HEK293 (cell line): Measurements from ENCODE around the gene SP2.

Source experiments
- HOXA7 ChIP-seq: sonication (generic); formaldehyde crosslinking; IDR thresholded peaks from 2 replicates; pipeline ENCODE4 v1.8.1; 2022; ENCODE audit warnings: missing genetic modification reagents, borderline replicate concordance
- HOXC10 ChIP-seq: sonication (generic); formaldehyde crosslinking; IDR thresholded peaks from 2 replicates; pipeline ENCODE4 v1.8.1; 2023; ENCODE audit warnings: mild to moderate bottlenecking, missing genetic modification reagents
- KLF8 ChIP-seq: fragments of 450-650 bp; formaldehyde crosslinking; IDR thresholded peaks from 2 replicates; pipeline ENCODE4 v1.5.1; 2016; ENCODE audit warnings: missing biosample characterization, missing genetic modification characterization
- MEIS1 ChIP-seq: sonication (generic); formaldehyde crosslinking; IDR thresholded peaks from 2 replicates; pipeline ENCODE4 v1.8.1; 2022; ENCODE audit warnings: missing genetic modification reagents, mild to moderate bottlenecking, borderline replicate concordance
- MYNN ChIP-seq: fragments of 450-650 bp; formaldehyde crosslinking; IDR thresholded peaks from 2 replicates; pipeline ENCODE4 v1.5.1; 2016; ENCODE audit warnings: missing biosample characterization, missing genetic modification characterization, borderline replicate concordance
- TCF7L2 ChIP-seq: IDR thresholded peaks from 2 replicates; pipeline ENCODE4 v1.6.1; 2011; ENCODE audit warnings: low read depth, mild to moderate bottlenecking, inconsistent platforms, low read length, moderate library complexity, borderline replicate concordance
- ZFP69B ChIP-seq: fragments of 450-650 bp; formaldehyde crosslinking; IDR thresholded peaks from 2 replicates; pipeline ENCODE4 v1.5.1; 2016; ENCODE audit warnings: missing biosample characterization, missing genetic modification characterization
- ZNF133 ChIP-seq: fragments of 450-650 bp; formaldehyde crosslinking; IDR thresholded peaks from 2 replicates; pipeline ENCODE4 v1.5.1; 2016; ENCODE audit warnings: missing biosample characterization, missing genetic modification characterization
- ZNF24 ChIP-seq: fragments of 450-650 bp; formaldehyde crosslinking; IDR thresholded peaks from 2 replicates; pipeline ENCODE4 v1.5.1; 2016; ENCODE audit warnings: missing biosample characterization, missing genetic modification characterization
- ZNF248 ChIP-seq: fragments of 450-650 bp; formaldehyde crosslinking; IDR thresholded peaks from 2 replicates; pipeline ENCODE4 v1.5.1; 2017; ENCODE audit warnings: missing biosample characterization, missing genetic modification characterization
- ZNF311 ChIP-seq: fragments of 450-650 bp; formaldehyde crosslinking; IDR thresholded peaks from 2 replicates; pipeline ENCODE4 v1.5.1; 2017; ENCODE audit warnings: missing biosample characterization, missing genetic modification characterization, borderline replicate concordance
- ZNF354C ChIP-seq: fragments of 450-650 bp; formaldehyde crosslinking; IDR thresholded peaks from 2 replicates; pipeline ENCODE4 v1.5.1; 2016; ENCODE audit warnings: missing biosample characterization, missing genetic modification characterization, low read depth, borderline replicate concordance
- ZNF423 ChIP-seq: fragments of 450-650 bp; formaldehyde crosslinking; IDR thresholded peaks from 2 replicates; pipeline ENCODE4 v1.5.1; 2016; ENCODE audit warnings: missing biosample characterization, missing genetic modification characterization
- ZNF426 ChIP-seq: fragments of 450-650 bp; formaldehyde crosslinking; IDR thresholded peaks from 2 replicates; pipeline ENCODE4 v1.5.1; 2017; ENCODE audit warnings: missing biosample characterization, missing genetic modification characterization, mild to moderate bottlenecking, inconsistent platforms, moderate library complexity
- ZNF555 ChIP-seq: fragments of 450-650 bp; formaldehyde crosslinking; conservative IDR thresholded peaks from 2 replicates; pipeline ENCODE4 v1.5.1; 2017; ENCODE audit warnings: missing biosample characterization, mild to moderate bottlenecking, missing genetic modification characterization, inconsistent platforms
- ZNF560 ChIP-seq: fragments of 450-650 bp; formaldehyde crosslinking; IDR thresholded peaks from 2 replicates; pipeline ENCODE4 v1.5.1; 2017; ENCODE audit warnings: missing biosample characterization, missing genetic modification characterization, borderline replicate concordance
- ZNF585B ChIP-seq: fragments of 450-650 bp; formaldehyde crosslinking; IDR thresholded peaks from 2 replicates; pipeline ENCODE4 v1.5.1; 2016; ENCODE audit warnings: missing biosample characterization, missing genetic modification characterization
- ZNF623 ChIP-seq: fragments of 450-650 bp; formaldehyde crosslinking; IDR thresholded peaks from 2 replicates; pipeline ENCODE4 v1.5.1; 2016; ENCODE audit warnings: missing biosample characterization, missing genetic modification characterization
- ZNF76 ChIP-seq: fragments of 450-650 bp; formaldehyde crosslinking; IDR thresholded peaks from 2 replicates; pipeline ENCODE4; 2016; ENCODE audit warnings: low read depth, missing biosample characterization, missing genetic modification characterization, borderline replicate concordance
- ZNF776 ChIP-seq: fragments of 450-650 bp; formaldehyde crosslinking; IDR thresholded peaks from 2 replicates; pipeline ENCODE4 v1.5.0; 2017; ENCODE audit warnings: missing biosample characterization, missing genetic modification characterization, borderline replicate concordance
- ZNF785 ChIP-seq: fragments of 450-650 bp; formaldehyde crosslinking; IDR thresholded peaks from 2 replicates; pipeline ENCODE4 v1.5.1; 2016; ENCODE audit warnings: missing biosample characterization, missing genetic modification characterization
- ZXDB ChIP-seq: fragments of 450-650 bp; formaldehyde crosslinking; IDR thresholded peaks from 2 replicates; pipeline ENCODE4 v1.5.1; 2016; ENCODE audit warnings: missing biosample characterization, missing genetic modification characterization
- TF ChIP-seq, protein P1 (sequence below): fragments of 450-650 bp; formaldehyde crosslinking; IDR thresholded peaks from 2 replicates; pipeline ENCODE4 v1.5.1; 2016; ENCODE audit warnings: missing biosample characterization, missing genetic modification characterization, borderline replicate concordance
- TF ChIP-seq, protein P2 (sequence below): fragments of 450-650 bp; formaldehyde crosslinking; IDR thresholded peaks from 2 replicates; pipeline ENCODE4 v1.5.1; 2016; ENCODE audit warnings: missing biosample characterization, missing genetic modification characterization
- TF ChIP-seq, protein P3 (sequence below): fragments of 450-650 bp; formaldehyde crosslinking; IDR thresholded peaks from 2 replicates; pipeline ENCODE4 v1.5.1; 2016; ENCODE audit warnings: missing biosample characterization, missing genetic modification characterization
- TF ChIP-seq, protein P4 (sequence below): fragments of 450-650 bp; formaldehyde crosslinking; IDR thresholded peaks from 2 replicates; pipeline ENCODE4 v1.5.1; 2017; ENCODE audit warnings: missing biosample characterization, missing genetic modification characterization
- TF ChIP-seq, protein P5 (sequence below): fragments of 450-650 bp; formaldehyde crosslinking; IDR thresholded peaks from 2 replicates; pipeline ENCODE4; 2016; ENCODE audit warnings: missing biosample characterization, missing genetic modification characterization

SP2 gene

DNA sequence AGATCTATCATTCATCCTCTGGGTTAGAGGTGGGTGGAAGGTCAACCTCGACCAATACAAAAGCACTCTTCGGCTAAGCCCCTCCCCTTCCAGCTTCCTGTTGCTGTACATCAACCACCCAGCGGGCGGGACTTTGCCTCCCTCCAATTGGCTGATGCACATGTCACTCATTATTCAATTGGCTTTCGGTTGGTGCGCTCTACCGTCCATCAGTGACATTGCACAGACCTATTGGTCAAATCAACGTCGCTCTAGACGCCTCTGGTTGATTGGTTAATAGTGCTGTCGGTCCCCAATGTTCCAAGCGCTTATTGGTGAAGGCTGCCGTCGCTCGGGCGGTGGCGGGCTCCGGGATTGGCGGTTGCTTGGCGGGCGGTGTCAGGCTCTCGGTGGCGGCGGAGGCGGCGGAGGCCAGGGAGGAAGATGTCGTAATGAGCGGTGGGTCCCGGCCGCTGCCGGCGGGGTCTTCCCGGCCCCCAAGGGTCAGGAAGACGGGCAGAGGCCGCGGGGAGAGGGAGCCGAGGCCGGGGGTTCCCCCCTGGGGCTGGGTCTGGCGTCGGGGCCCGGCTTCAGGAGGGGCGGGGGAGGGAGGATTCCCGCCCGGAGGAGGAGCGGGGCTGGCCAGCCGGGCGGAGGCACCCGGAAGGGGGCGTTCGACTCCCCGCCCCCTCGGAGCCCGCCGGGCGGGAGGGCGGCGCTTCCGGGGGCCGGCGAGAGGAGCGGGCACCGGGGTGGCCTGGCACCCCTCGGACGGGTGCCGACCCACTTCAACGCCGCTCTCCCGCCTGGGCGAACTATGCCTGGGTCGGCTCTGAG, at the start of gene SP2 (continued):
- TF ChIP-seq, protein P1, sequence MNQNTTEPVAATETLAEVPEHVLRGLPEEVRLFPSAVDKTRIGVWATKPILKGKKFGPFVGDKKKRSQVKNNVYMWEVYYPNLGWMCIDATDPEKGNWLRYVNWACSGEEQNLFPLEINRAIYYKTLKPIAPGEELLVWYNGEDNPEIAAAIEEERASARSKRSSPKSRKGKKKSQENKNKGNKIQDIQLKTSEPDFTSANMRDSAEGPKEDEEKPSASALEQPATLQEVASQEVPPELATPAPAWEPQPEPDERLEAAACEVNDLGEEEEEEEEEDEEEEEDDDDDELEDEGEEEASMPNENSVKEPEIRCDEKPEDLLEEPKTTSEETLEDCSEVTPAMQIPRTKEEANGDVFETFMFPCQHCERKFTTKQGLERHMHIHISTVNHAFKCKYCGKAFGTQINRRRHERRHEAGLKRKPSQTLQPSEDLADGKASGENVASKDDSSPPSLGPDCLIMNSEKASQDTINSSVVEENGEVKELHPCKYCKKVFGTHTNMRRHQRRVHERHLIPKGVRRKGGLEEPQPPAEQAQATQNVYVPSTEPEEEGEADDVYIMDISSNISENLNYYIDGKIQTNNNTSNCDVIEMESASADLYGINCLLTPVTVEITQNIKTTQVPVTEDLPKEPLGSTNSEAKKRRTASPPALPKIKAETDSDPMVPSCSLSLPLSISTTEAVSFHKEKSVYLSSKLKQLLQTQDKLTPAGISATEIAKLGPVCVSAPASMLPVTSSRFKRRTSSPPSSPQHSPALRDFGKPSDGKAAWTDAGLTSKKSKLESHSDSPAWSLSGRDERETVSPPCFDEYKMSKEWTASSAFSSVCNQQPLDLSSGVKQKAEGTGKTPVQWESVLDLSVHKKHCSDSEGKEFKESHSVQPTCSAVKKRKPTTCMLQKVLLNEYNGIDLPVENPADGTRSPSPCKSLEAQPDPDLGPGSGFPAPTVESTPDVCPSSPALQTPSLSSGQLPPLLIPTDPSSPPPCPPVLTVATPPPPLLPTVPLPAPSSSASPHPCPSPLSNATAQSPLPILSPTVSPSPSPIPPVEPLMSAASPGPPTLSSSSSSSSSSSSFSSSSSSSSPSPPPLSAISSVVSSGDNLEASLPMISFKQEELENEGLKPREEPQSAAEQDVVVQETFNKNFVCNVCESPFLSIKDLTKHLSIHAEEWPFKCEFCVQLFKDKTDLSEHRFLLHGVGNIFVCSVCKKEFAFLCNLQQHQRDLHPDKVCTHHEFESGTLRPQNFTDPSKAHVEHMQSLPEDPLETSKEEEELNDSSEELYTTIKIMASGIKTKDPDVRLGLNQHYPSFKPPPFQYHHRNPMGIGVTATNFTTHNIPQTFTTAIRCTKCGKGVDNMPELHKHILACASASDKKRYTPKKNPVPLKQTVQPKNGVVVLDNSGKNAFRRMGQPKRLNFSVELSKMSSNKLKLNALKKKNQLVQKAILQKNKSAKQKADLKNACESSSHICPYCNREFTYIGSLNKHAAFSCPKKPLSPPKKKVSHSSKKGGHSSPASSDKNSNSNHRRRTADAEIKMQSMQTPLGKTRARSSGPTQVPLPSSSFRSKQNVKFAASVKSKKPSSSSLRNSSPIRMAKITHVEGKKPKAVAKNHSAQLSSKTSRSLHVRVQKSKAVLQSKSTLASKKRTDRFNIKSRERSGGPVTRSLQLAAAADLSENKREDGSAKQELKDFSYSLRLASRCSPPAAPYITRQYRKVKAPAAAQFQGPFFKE (tag by site-specific recombination), result no peak
- TF ChIP-seq ZNF354C (tag by site-specific recombination), result no peak
- TF ChIP-seq ZNF24 (tag by site-specific recombination), result no peak
- no peak for TF ChIP-seq ZNF311 (tag by site-specific recombination)
- TF ChIP-seq, protein P2, sequence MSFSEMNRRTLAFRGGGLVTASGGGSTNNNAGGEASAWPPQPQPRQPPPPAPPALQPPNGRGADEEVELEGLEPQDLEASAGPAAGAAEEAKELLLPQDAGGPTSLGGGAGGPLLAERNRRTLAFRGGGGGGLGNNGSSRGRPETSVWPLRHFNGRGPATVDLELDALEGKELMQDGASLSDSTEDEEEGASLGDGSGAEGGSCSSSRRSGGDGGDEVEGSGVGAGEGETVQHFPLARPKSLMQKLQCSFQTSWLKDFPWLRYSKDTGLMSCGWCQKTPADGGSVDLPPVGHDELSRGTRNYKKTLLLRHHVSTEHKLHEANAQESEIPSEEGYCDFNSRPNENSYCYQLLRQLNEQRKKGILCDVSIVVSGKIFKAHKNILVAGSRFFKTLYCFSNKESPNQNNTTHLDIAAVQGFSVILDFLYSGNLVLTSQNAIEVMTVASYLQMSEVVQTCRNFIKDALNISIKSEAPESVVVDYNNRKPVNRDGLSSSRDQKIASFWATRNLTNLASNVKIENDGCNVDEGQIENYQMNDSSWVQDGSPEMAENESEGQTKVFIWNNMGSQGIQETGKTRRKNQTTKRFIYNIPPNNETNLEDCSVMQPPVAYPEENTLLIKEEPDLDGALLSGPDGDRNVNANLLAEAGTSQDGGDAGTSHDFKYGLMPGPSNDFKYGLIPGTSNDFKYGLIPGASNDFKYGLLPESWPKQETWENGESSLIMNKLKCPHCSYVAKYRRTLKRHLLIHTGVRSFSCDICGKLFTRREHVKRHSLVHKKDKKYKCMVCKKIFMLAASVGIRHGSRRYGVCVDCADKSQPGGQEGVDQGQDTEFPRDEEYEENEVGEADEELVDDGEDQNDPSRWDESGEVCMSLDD (tag by site-specific recombination), result peak; percentile 80; the same call in 1 of the 2 replicates
- TF ChIP-seq ZXDB (tag by site-specific recombination), result peak; percentile 95
- TF ChIP-seq HOXC10 (CRISPR knock-in tag), result no peak
- TF ChIP-seq ZNF248 (tag by site-specific recombination), result no peak
- no peak for TF ChIP-seq ZNF133
- TF ChIP-seq, protein P3, sequence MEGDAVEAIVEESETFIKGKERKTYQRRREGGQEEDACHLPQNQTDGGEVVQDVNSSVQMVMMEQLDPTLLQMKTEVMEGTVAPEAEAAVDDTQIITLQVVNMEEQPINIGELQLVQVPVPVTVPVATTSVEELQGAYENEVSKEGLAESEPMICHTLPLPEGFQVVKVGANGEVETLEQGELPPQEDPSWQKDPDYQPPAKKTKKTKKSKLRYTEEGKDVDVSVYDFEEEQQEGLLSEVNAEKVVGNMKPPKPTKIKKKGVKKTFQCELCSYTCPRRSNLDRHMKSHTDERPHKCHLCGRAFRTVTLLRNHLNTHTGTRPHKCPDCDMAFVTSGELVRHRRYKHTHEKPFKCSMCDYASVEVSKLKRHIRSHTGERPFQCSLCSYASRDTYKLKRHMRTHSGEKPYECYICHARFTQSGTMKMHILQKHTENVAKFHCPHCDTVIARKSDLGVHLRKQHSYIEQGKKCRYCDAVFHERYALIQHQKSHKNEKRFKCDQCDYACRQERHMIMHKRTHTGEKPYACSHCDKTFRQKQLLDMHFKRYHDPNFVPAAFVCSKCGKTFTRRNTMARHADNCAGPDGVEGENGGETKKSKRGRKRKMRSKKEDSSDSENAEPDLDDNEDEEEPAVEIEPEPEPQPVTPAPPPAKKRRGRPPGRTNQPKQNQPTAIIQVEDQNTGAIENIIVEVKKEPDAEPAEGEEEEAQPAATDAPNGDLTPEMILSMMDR (tag by site-specific recombination), result no peak; the same call in 1 of the 2 replicates
- no peak for TF ChIP-seq HOXA7 (CRISPR knock-in tag)
- TF ChIP-seq ZNF555 (tag by site-specific recombination), result no peak
- TF ChIP-seq, protein P4, sequence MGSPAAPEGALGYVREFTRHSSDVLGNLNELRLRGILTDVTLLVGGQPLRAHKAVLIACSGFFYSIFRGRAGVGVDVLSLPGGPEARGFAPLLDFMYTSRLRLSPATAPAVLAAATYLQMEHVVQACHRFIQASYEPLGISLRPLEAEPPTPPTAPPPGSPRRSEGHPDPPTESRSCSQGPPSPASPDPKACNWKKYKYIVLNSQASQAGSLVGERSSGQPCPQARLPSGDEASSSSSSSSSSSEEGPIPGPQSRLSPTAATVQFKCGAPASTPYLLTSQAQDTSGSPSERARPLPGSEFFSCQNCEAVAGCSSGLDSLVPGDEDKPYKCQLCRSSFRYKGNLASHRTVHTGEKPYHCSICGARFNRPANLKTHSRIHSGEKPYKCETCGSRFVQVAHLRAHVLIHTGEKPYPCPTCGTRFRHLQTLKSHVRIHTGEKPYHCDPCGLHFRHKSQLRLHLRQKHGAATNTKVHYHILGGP (tag by site-specific recombination), result no peak
- TF ChIP-seq, protein P5, sequence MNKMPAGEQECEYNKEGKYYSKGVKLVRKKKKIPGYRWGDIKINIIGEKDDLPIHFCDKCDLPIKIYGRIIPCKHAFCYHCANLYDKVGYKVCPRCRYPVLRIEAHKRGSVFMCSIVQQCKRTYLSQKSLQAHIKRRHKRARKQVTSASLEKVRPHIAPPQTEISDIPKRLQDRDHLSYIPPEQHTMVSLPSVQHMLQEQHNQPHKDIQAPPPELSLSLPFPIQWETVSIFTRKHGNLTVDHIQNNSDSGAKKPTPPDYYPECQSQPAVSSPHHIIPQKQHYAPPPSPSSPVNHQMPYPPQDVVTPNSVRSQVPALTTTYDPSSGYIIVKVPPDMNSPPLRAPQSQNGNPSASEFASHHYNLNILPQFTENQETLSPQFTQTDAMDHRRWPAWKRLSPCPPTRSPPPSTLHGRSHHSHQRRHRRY, result no peak
- TF ChIP-seq TCF7L2, result no peak
- TF ChIP-seq ZNF426, result no peak
- TF ChIP-seq ZNF623 (tag by site-specific recombination), result no peak
- TF ChIP-seq ZNF423 (tag by site-specific recombination), result no peak
- no peak for TF ChIP-seq ZNF776 (tag by site-specific recombination)
- no peak for TF ChIP-seq MYNN (tag by site-specific recombination)
- no peak for TF ChIP-seq ZNF585B
- TF ChIP-seq ZFP69B (tag by site-specific recombination), result peak; percentile 96
- 0 out of 2 replicates have a peak, but pooled peaks have one; percentile 8 for TF ChIP-seq ZNF76
- TF ChIP-seq ZNF785 (tag by site-specific recombination), result no peak
- TF ChIP-seq KLF8 (tag by site-specific recombination), result peak; percentile 97
- TF ChIP-seq MEIS1, result no peak
- no peak for TF ChIP-seq ZNF560 (tag by site-specific recombination)
